HG03039 (cell line): ENCODE data around the gene ACOX3.
"Not testable (repeated sequence)": the region's sequence is repeated elsewhere in the genome, so short reads cannot be mapped to it uniquely, and the experiment has no call there.

Source experiments
- ATAC-seq: cut with Tn5 transposase; IDR thresholded peaks from one replicate; pipeline ENCODE4 v1.9.1; 2021; ENCODE audit warnings: mild to moderate bottlenecking, moderate library complexity; ENCODE audit not compliant: unreplicated experiment

The ACOX3 gene

GRCh38 chr4:8359193-8359592 is 81.3 kb downstream of the ACOX3 start:
- ATAC-seq, result no peak

- ATAC-seq, result no peak
These were observed 83.7 kb downstream of the ACOX3 start for GRCh38 chr4:8356856-8357255.

DNA sequence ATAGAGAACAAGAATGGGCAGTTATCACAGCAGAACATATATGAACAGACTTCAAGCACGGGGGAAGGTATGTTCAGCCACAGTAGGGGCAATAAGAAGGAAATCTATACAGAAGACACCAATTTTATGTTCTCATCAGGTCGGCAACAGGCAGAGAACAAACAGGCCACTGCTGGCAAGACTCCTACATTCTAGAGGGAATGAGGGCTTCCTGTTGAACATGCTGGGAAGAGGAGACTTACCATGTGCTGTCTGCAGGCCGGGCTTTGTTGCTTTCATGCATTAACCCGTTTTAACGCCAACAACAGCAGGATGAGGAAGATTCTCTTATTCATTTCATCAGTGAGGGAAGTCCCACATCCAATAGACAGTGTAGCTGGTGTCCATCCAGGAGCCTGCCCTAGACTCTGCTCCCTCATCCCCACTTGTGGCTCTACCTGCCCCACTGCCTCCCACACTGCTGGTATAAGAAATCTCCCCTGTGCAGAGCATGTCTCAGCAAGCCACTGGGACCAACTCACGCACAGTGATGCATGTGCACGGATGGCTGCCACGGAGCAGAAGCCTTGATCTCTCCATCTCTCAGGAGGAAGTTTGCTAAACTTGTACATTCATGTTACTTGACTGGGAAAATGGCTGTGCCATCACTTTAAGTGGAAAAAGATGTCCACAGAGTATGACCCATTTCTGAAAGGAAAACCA is 84.5 kb downstream of the ACOX3 start:
- ATAC-seq, result no peak

- no peak for ATAC-seq
These were observed 85.2 kb downstream of the ACOX3 start for GRCh38 chr4:8355306-8355705.

DNA sequence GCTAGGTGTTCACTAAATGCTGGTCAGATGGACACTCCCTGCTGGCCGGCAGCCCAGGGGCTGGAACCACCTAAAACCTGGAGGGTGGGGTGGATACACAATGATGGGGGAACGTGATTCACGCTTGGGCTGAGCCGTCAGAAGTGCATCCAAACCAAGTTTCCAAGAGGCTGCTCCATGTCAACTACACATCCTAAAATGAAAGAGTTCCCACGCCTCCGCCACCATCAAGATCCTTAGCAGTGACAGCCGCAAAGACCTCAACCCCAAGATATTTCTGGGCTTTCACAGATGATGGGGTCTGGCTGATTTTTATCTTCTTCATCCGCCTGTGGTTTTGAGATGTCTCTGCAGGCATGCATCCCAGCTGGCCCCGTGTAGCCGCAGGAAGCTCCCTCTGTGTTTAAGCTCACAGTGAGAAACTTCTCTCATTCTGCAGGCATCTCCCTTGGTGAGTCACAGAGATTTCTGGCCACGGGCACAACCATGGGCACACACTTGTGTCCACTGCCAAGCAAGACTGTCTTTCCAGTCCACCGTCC is 86.5 kb downstream of the ACOX3 start:
- no peak for ATAC-seq

DNA sequence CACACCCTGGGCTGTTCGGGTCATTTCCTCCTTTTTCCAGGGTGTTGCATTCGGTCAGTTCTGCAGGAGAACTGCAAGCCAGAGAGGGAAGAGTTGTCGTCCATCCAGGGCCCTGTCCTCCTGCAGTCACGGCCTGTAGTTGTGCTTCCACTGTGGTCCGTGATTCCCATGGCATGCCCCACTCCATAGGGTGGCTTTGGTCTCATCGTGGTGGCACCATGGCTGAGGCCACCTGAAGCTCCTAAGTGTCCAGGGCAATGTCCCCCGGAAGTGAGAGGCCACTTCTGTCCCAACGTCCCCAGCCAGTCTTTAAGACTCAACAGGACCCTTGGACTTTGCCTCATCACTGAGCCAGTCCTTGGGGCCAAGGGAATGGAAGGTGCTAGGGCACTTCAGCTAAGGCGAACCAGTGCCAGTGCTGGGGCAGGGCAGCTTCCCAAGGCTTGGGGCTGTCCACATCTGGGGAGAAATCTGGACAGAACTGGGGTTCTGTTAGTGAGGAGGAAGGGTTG is 87.3 kb downstream of the ACOX3 start:
- ATAC-seq, result no peak

GRCh38 chr4:8352368-8353157 is 88.0 kb downstream of the ACOX3 start:
- ATAC-seq, result no peak

GRCh38 chr4:8351931-8352367 is 88.6 kb downstream of the ACOX3 start:
- no peak for ATAC-seq

GRCh38 chr4:8350841-8351461 is 89.6 kb downstream of the ACOX3 start:
- no peak for ATAC-seq

- no peak for ATAC-seq
These were observed 90.2 kb downstream of the ACOX3 start for GRCh38 chr4:8350352-8350751.

- ATAC-seq, result no peak
These were observed 90.8 kb downstream of the ACOX3 start for GRCh38 chr4:8349664-8350236.

DNA sequence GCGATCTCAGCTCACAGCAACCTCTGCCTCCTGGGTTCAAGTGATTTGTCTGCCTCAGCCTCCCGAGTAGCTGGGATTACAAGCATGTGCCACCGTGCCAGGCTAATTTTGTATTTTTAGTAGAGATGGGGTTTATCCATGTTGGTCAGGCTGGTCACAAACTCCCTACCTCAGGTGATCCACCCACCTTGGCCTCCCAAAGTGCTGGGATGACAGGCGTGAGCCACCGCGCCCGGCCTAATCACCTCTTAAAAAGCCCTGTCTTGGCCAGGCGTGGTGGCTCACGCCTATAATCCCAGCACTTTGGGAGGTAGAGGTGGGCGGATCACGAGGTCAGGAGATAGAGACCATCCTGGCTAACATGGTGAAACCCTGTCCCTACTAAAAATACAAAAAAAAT is 91.3 kb downstream of the ACOX3 start:
- ATAC-seq, result not testable (repeated sequence)

- no peak for ATAC-seq
These were observed 92.5 kb downstream of the ACOX3 start for GRCh38 chr4:8348071-8348470.

DNA sequence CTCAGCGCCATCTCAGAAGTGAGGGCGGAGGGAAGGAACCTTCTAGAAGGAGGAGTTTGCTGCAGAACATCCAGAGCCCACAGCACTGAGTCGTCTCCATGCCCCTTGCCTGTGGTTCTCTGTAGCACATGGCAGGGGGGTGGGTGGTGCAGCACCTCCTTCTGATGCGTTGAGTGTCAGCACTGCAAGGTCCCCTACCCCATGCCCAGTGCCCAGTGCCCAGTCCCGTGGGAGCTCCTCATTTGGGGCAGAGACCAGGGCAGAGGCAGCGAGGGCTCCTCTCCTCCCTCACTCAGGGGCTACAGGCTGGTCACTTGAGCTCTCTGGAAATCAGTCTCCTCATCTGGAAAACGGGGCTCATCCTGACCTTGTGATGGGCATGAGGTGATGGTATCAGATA is 92.9 kb downstream of the ACOX3 start:
- ATAC-seq, result no peak

DNA sequence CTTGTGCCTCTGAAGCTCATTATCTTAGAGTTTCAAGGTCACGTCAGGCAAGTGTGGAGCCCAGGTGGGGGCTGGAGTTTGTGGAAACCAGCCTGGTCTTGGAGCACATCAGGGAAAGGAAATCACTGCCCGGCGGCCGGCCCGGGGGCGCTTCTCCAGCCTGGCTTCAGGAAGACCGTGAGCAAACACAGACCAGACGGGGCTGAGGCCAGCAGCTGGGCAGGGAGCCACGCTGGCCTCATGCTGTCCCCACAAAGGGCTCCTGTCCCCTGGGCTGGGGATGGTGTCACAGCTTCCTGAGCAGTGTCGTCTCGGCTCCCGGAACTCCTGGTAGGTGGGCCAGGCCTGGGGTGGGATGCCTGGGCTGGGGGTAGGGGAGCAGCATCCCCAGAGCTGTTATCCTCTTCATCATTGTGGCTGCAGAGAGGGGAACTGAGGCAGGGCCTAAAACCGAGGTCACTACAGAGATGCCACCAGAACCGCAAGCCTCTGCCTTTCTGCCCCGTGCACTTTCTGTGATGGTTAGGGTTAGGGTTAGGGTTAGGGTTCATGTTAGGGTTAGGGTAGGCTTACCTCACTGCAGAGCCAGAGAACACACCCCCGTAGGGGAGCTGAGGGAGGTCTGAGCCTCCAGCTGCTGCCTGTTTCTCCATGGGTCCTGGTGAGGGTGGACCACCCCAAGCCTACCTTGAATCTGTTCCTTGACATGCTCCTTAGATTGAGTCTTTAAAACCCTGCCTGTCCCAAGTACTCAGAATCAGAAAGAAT is 93.5 kb downstream of the ACOX3 start:
- no peak for ATAC-seq

- ATAC-seq, result no peak
These were observed 94.3 kb downstream of the ACOX3 start for GRCh38 chr4:8345946-8346814.

DNA sequence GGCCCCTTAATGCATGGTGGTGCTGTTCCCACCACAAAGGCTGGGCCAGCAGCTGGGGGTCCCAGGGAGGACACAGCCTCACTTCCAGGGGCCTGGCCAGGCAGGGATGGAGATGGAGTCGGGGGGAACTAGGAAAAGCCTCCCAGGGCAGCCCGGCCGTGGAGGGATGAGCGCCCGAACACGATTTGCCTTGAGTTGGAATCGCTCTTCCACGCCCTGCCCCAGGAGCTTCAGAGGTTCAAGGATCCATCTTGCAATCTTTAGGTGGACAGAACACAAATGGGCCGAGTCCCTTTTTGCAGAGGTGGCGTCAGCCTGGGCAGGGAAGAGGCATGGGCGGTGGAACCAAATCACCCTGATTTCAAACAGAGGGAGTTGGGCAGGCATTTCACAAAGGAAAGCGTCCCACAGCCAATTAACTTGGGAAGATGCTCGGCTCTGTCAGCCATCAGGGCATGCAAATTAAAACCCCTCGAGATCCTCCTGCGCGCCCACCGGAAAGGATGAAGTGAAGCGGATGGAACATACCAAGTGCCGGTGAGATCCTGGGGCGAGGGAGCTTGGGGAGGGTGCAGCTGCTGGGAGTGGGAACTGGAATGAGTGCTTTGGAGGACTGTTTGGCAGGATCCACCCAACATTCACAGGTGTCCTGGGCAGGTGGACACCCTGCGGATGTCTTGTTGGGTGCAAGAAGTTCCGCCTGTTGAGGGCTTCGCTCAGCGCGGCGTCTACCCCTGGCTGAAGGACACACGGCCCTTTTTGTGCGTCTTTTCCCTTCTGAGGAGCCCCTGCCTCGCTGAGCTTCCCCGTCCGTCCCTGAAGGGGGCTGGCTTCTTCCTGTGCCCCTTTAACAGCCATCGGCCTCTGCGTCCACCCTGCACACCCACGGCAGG is 95.2 kb downstream of the ACOX3 start:
- ATAC-seq, result no peak

GRCh38 chr4:8344377-8344776 is 96.1 kb downstream of the ACOX3 start:
- ATAC-seq, result no peak
